Measurements from ENCODE around the gene IGLON5. TPM values are rescaled to one million over a fixed set of nuclear protein-coding genes. Genes with fewer than 3 reads are reported as not detected.

Gene IGLON5
- polyA plus RNA-seq, 3 donors = 0.05 TPM; not detected in 2

DNA sequence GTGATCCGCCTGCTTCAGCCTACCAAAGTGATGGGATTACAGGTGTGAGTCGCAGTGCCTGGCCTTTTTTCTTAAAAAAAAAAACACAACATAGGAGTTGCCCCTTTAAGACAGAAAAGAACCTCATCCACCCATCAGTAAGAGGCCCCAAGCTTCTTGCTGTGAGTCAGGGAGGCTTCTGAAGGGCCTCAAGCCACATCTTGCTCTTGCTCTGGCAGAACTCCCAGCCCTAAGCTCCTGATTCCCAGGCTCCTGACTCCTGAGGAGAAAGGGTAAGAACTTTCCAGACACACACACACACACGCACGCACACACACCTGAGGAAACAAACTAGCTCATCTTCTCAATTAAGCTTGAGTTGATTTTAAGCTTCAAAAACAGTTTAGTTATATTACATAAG is 47.9 kb downstream of the IGLON5 start:
- Mint-ChIP-seq H3K27me3 (ENCODE audit: low read depth in 3 of 3) (no peaks in the 10 kb centered on the region), H3K4me3 (no peak overlapping the region), H3K36me3 (peaks cover 19 to 32% of the 10 kb centered on the region in 2 donors), H3K4me1 (peaks cover 20% of the 10 kb centered on the region), H3K27ac (peak overlapping the region in 2 of 7 donors; percentile 18 to 54), H3K9me3 (no peaks in the 10 kb centered on the region)
- Histone ChIP-seq H3K9ac (ENCODE audit: insufficient read depth, low read length, poor library complexity, severe bottlenecking) (no peak overlapping the region), H3K4me2 (replicated peaks; ENCODE audit: extremely low read depth, low read length, poor library complexity, severe bottlenecking) (no peak overlapping the region), H3K27ac (ENCODE audit: low read depth in 1 of 2, low read length in 2 of 2) (no peak overlapping the region), H4K20me1 (ENCODE audit: insufficient read depth, low read length) (no peaks in the 10 kb centered on the region), H3K27me3 (ENCODE audit: control insufficient read depth in 2 of 2, insufficient read depth in 2 of 2, low read length in 2 of 2) (no peaks in the 10 kb centered on the region), H3K79me2 (ENCODE audit: insufficient read depth, low read length) (peaks cover 27% of the 10 kb centered on the region), H3K4me3 (replicated peaks in 1 of 3; ENCODE audit: low read depth in 2 of 3, low read length in 3 of 3) (no peak overlapping the region), H3K36me3 (replicated peaks in 1 of 2; ENCODE audit: control insufficient read depth in 1 of 2, insufficient read depth in 2 of 2, low read length in 2 of 2) (peaks cover 2 to 6% of the 10 kb centered on the region in 2 donors), H2AFZ (ENCODE audit: insufficient read depth, low read depth, low read length, poor library complexity, severe bottlenecking) (no peak overlapping the region), H3K4me1 (ENCODE audit: control insufficient read depth in 1 of 2, insufficient read depth in 2 of 2, low read length in 2 of 2) (peaks cover 0 to 17% of the 10 kb centered on the region in 2 donors), H3K9me3 (replicated peaks in 1 of 2; ENCODE audit: control insufficient read depth in 1 of 2, insufficient read depth in 1 of 2, low read length in 2 of 2) (no peaks in the 10 kb centered on the region)
- TF ChIP-seq, protein P1, sequence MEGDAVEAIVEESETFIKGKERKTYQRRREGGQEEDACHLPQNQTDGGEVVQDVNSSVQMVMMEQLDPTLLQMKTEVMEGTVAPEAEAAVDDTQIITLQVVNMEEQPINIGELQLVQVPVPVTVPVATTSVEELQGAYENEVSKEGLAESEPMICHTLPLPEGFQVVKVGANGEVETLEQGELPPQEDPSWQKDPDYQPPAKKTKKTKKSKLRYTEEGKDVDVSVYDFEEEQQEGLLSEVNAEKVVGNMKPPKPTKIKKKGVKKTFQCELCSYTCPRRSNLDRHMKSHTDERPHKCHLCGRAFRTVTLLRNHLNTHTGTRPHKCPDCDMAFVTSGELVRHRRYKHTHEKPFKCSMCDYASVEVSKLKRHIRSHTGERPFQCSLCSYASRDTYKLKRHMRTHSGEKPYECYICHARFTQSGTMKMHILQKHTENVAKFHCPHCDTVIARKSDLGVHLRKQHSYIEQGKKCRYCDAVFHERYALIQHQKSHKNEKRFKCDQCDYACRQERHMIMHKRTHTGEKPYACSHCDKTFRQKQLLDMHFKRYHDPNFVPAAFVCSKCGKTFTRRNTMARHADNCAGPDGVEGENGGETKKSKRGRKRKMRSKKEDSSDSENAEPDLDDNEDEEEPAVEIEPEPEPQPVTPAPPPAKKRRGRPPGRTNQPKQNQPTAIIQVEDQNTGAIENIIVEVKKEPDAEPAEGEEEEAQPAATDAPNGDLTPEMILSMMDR (IDR thresholded peaks at IDR 0.05) = no peak
- no CpG with 5 or more reads among the region's 4 CpGs for WGBS (ENCODE audit: insufficient coverage)
- no peak for DNase-seq
- intact Hi-C loops (cut with micrococcal nuclease) = no loop called here

DNA sequence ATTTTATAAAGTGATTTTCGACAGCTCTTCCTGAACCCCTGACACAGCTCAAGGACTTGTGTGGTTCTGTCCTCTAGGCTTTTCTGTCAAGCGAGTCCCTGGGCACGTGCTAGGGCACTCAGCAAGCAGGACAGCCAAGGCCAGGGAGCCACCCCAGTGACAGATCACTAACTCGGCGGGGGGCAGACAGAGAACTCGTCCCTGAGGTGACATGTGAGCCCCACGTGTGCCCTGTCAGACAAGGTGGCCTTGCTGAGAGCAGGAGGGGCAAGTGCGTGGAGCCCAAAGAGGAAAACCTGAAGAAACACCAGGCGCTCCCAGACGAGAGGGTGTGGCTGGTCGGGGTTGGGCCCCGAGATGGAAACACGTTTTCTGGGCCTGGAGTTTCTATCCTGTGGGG is 49.8 kb downstream of the IGLON5 start:
- H2AFZ ChIP-seq (ENCODE audit: insufficient read depth, low read depth, low read length, poor library complexity, severe bottlenecking) = no peak overlapping the region
- no peaks in the 10 kb centered on the region for H4K20me1 ChIP-seq (ENCODE audit: insufficient read depth, low read length)
- no peak overlapping the region for H3K27ac ChIP-seq (ENCODE audit: low read depth in 1 of 2, low read length in 2 of 2)
- WGBS (ENCODE audit: insufficient coverage) = 91% methylated on average over 10 of the region's 13 CpGs
- Mint-ChIP-seq H3K4me1 (peaks cover 32% of the 10 kb centered on the region), H3K9me3 (no peaks in the 10 kb centered on the region), H3K4me3 (no peak overlapping the region), H3K27me3 (ENCODE audit: low read depth in 3 of 3) (no peaks in the 10 kb centered on the region), H3K27ac (no peak overlapping the region), H3K36me3 (peaks cover 15 to 31% of the 10 kb centered on the region in 2 donors)
- peaks cover 10 to 33% of the 10 kb centered on the region in 2 donors for H3K4me1 ChIP-seq (ENCODE audit: control insufficient read depth in 1 of 2, insufficient read depth in 2 of 2, low read length in 2 of 2)
- H3K79me2 ChIP-seq (ENCODE audit: insufficient read depth, low read length) = peaks cover 40% of the 10 kb centered on the region
- DNase-seq = no peak
- intact Hi-C loops (cut with micrococcal nuclease) = no loop called here
- H3K4me3 ChIP-seq (replicated peaks in 1 of 3; ENCODE audit: low read depth in 2 of 3, low read length in 3 of 3) = no peak overlapping the region
- H3K9ac ChIP-seq (ENCODE audit: insufficient read depth, low read length, poor library complexity, severe bottlenecking) = no peak overlapping the region
- TF ChIP-seq, protein P1 (IDR thresholded peaks at IDR 0.05) = no peak
- H3K27me3 ChIP-seq (ENCODE audit: control insufficient read depth in 2 of 2, insufficient read depth in 2 of 2, low read length in 2 of 2) = no peaks in the 10 kb centered on the region
- peaks cover 0 to 4% of the 10 kb centered on the region in 2 donors for H3K36me3 ChIP-seq (replicated peaks in 1 of 2; ENCODE audit: control insufficient read depth in 1 of 2, insufficient read depth in 2 of 2, low read length in 2 of 2)
- H3K4me2 ChIP-seq (replicated peaks; ENCODE audit: extremely low read depth, low read length, poor library complexity, severe bottlenecking) = no peak overlapping the region
- H3K9me3 ChIP-seq (replicated peaks in 1 of 2; ENCODE audit: control insufficient read depth in 1 of 2, insufficient read depth in 1 of 2, low read length in 2 of 2) = no peaks in the 10 kb centered on the region
